Common myeloid progenitor, CD34-positive (primary cell): ENCODE results near the gene ZDHHC14.

Experiments
- CTCF ChIA-PET: fragments of 350-600 bp; sonication (Branson Sonifier 250); formaldehyde crosslinking; loops from one replicate; lab custom pipeline; 2021; ENCODE audit warnings: antibody characterized with exemption; lab: Charles Lee
- POLR2A ChIA-PET: fragments of 350-600 bp; sonication (Branson Sonifier 250); formaldehyde crosslinking; loops from one replicate; lab custom pipeline; 2021; ENCODE audit warnings: antibody characterized with exemption; lab: Charles Lee
- DNase-seq, 3 donors: peaks; one replicate each; pipeline versions ENCODE4 v3.0.0 to v3.0.0-alpha.2; 2013
- H3K27ac ChIP-seq, 2 experiments: 1 replicate in 1 of 2; 2 replicates in 1 of 2; pipeline ENCODE4 v1.7.0; 2013; ENCODE audit warnings: inconsistent platforms in 2 of 2, low read length in 2 of 2, mild to moderate bottlenecking in 2 of 2, low read depth in 1 of 2, moderate library complexity in 1 of 2; ENCODE audit not compliant: severe bottlenecking in 2 of 2, insufficient read depth in 1 of 2, poor library complexity in 1 of 2
- H3K27me3 ChIP-seq, 5 experiments: replicated peaks in 2 of 5; 1 replicate in 3 of 5; 2 replicates in 2 of 5; pipeline versions ENCODE4 v1.6.1 to v1.7.0; 2013; ENCODE audit warnings: low read length in 4 of 5, mild to moderate bottlenecking in 2 of 5, moderate library complexity in 2 of 5, inconsistent platforms in 1 of 5; ENCODE audit not compliant: insufficient read depth in 5 of 5, control insufficient read depth in 4 of 5
- H3K36me3 ChIP-seq, 4 experiments: 1 replicate in 2 of 4; 2 replicates in 2 of 4; pipeline versions ENCODE4 v1.6.1 to v1.7.0; 2013; ENCODE audit warnings: low read length in 3 of 4, control low read depth in 1 of 4, mild to moderate bottlenecking in 1 of 4; ENCODE audit not compliant: control insufficient read depth in 4 of 4, insufficient read depth in 4 of 4
- H3K4me1 ChIP-seq, 4 experiments: 1 replicate in 3 of 4; 2 replicates in 1 of 4; pipeline versions ENCODE4 v1.6.1 to v1.7.1; 2013; ENCODE audit warnings: low read length in 3 of 4, mild to moderate bottlenecking in 3 of 4, control low read depth in 1 of 4, inconsistent platforms in 1 of 4, moderate library complexity in 1 of 4; ENCODE audit not compliant: control insufficient read depth in 4 of 4, insufficient read depth in 4 of 4; ENCODE audit errors: control extremely low read depth in 1 of 4
- H3K4me3 ChIP-seq, 7 experiments: 1 replicate in 4 of 7; 2 replicates in 3 of 7; pipeline versions ENCODE4 v1.5.1 to v1.7.0; 2013; ENCODE audit warnings: mild to moderate bottlenecking in 7 of 7, low read length in 6 of 7, moderate library complexity in 6 of 7, inconsistent platforms in 2 of 7, low read depth in 2 of 7, control low read depth in 1 of 7; ENCODE audit not compliant: insufficient read depth in 4 of 7, control insufficient read depth in 1 of 7; ENCODE audit errors: extremely low read depth in 1 of 7
- H3K9me3 ChIP-seq, 5 experiments: 1 replicate in 4 of 5; 2 replicates in 1 of 5; pipeline versions ENCODE4 v1.6.1 to v1.7.1; 2013; ENCODE audit warnings: low read length in 4 of 5, mild to moderate bottlenecking in 2 of 5, inconsistent platforms in 1 of 5, low read depth in 1 of 5, moderate library complexity in 1 of 5; ENCODE audit not compliant: control insufficient read depth in 4 of 5, insufficient read depth in 2 of 5; ENCODE audit errors: control extremely low read depth in 1 of 5
- WGBS: methylation state at CpG from one replicate; pipeline ENCODE4 v1.1.5; 2013; ENCODE audit not compliant: insufficient coverage; 5-methylcytosine and 5-hydroxymethylcytosine counted together

ZDHHC14 gene

GRCh38 chr6:157481865-157482249, 100.9 kb downstream of the ZDHHC14 start:
- Histone ChIP-seq H3K27me3 (no peaks in the 10 kb centered on the region), H3K9me3 (no peaks in the 10 kb centered on the region), H3K4me1 (peaks cover 0 to 20% (median 8%) of the 10 kb centered on the region in 4 experiments), H3K36me3 (no peaks in the 10 kb centered on the region), H3K4me3 (no peak overlapping the region), H3K27ac (no peak overlapping the region)
- DNase-seq = no peak
- WGBS = 87% methylated on average over 3 of the region's 4 CpGs
- ChIA-PET CTCF (interaction anchor here (1.0 to 1.4 kb wide), 4 partner anchors 13 to 53 kb away, joined by 3 to 4 read pairs (median 4); no protein-coding TSS in a partner anchor), POLR2A (interaction anchor here (0.6 kb wide), 1 partner anchor 84 kb away, joined by 5 read pairs; no protein-coding TSS in a partner anchor)

GRCh38 chr6:157483770-157484169, 102.8 kb downstream of the ZDHHC14 start:
- H3K4me1 ChIP-seq = peaks cover 4 to 39% (median 20%) of the 10 kb centered on the region in 4 experiments
- no peak overlapping the region for H3K4me3 ChIP-seq
- ChIA-PET POLR2A (no interaction called here), CTCF (no interaction called here)
- H3K27me3 ChIP-seq = no peaks in the 10 kb centered on the region
- no peak for DNase-seq
- H3K27ac ChIP-seq = no peak overlapping the region
- no peaks in the 10 kb centered on the region for H3K36me3 ChIP-seq
- WGBS = 100% methylated on average over 1 of the region's 3 CpGs
- no peaks in the 10 kb centered on the region for H3K9me3 ChIP-seq

- H3K36me3 ChIP-seq = no peaks in the 10 kb centered on the region
- H3K4me1 ChIP-seq = peaks cover 4 to 42% (median 25%) of the 10 kb centered on the region in 4 experiments
- no CpG with 5 or more reads among the region's 10 CpGs for WGBS
Measured at GRCh38 chr6:157484181-157484580, 103.2 kb downstream of the ZDHHC14 start.

GRCh38 chr6:157486572-157486971, 105.6 kb downstream of the ZDHHC14 start:
- no peak overlapping the region for H3K27ac ChIP-seq
- H3K27me3 ChIP-seq = no peaks in the 10 kb centered on the region
- no peaks in the 10 kb centered on the region for H3K36me3 ChIP-seq
- WGBS = 2% methylated on average over 5 of the region's 5 CpGs
- ChIA-PET CTCF (interaction anchor here (0.9 kb wide), 1 partner anchor 73 kb away, joined by 3 read pairs; no protein-coding TSS in a partner anchor), POLR2A (no interaction called here)
- peak overlapping the region in 1 of 7 experiments; percentile 16 for H3K4me3 ChIP-seq
- H3K4me1 ChIP-seq = peaks cover 7 to 52% (median 38%) of the 10 kb centered on the region in 4 experiments
- H3K9me3 ChIP-seq = no peaks in the 10 kb centered on the region
- peak in 2 of 3 donors; percentile 63 to 75 for DNase-seq

More at GRCh38 chr6:157484181-157484580, 103.2 kb downstream of the ZDHHC14 start:
- ChIA-PET POLR2A (no interaction called here), CTCF (no interaction called here)
- Histone ChIP-seq H3K9me3 (no peaks in the 10 kb centered on the region), H3K4me3 (no peak overlapping the region), H3K27ac (no peak overlapping the region), H3K27me3 (no peaks in the 10 kb centered on the region)
- DNase-seq = no peak

GRCh38 chr6:157487110-157487773, 106.3 kb downstream of the ZDHHC14 start:
- no peaks in the 10 kb centered on the region for H3K27me3 ChIP-seq
- POLR2A ChIA-PET = no interaction called here
- no peaks in the 10 kb centered on the region for H3K36me3 ChIP-seq
- WGBS = 89% methylated on average over 3 of the region's 8 CpGs
- no peak overlapping the region for H3K27ac ChIP-seq
- no peaks in the 10 kb centered on the region for H3K9me3 ChIP-seq
- H3K4me3 ChIP-seq = no peak overlapping the region
- CTCF ChIA-PET = interaction anchor here (0.9 to 1.1 kb wide), 2 partner anchors 19 to 73 kb away, joined by 3 read pairs; no protein-coding TSS in a partner anchor
- peaks cover 7 to 52% (median 38%) of the 10 kb centered on the region in 4 experiments for H3K4me1 ChIP-seq
- DNase-seq = no peak

GRCh38 chr6:157488058-157488457, 107.1 kb downstream of the ZDHHC14 start:
- WGBS = 99% methylated on average over 6 of the region's 10 CpGs
- CTCF ChIA-PET = interaction anchor here (1.1 to 1.6 kb wide), 2 partner anchors 18 to 171 kb away, joined by 3 read pairs; no protein-coding TSS in a partner anchor
- DNase-seq = no peak
- H3K36me3 ChIP-seq = no peaks in the 10 kb centered on the region
- no peaks in the 10 kb centered on the region for H3K9me3 ChIP-seq
- peaks cover 7 to 52% (median 38%) of the 10 kb centered on the region in 4 experiments for H3K4me1 ChIP-seq
- no peak overlapping the region for H3K4me3 ChIP-seq
- H3K27ac ChIP-seq = no peak overlapping the region
- no peaks in the 10 kb centered on the region for H3K27me3 ChIP-seq
- POLR2A ChIA-PET = no interaction called here

GRCh38 chr6:157488716-157489118, 107.7 kb downstream of the ZDHHC14 start:
- no peak overlapping the region for H3K27ac ChIP-seq
- no peaks in the 10 kb centered on the region for H3K27me3 ChIP-seq
- ChIA-PET CTCF (interaction anchor here (1.1 to 1.6 kb wide), 2 partner anchors 18 to 171 kb away, joined by 3 read pairs; no protein-coding TSS in a partner anchor), POLR2A (no interaction called here)
- H3K4me1 ChIP-seq = peaks cover 7 to 52% (median 38%) of the 10 kb centered on the region in 4 experiments
- DNase-seq = peak in 2 of 3 donors; percentile 37 to 65
- no peak overlapping the region for H3K4me3 ChIP-seq
- 81% methylated on average over 4 of the region's 12 CpGs for WGBS
- H3K9me3 ChIP-seq = no peaks in the 10 kb centered on the region
- no peaks in the 10 kb centered on the region for H3K36me3 ChIP-seq
